Activated effector memory CD4-positive, alpha-beta T cell treated with Interleukin-2 at 50 U/mL for 16 hours (primary cell): ENCODE data around the gene LDLRAD4.
"Not testable (repeated sequence)": the region's sequence is repeated elsewhere in the genome, so short reads cannot be mapped to it uniquely, and the experiment has no call there.

ENCODE experiments used
- DNase-seq: peaks from one replicate; pipeline ENCODE4 v3.0.0-alpha.2; 2020

LDLRAD4 gene

GRCh38 chr18:13481331-13481730, 262.8 kb downstream of the LDLRAD4 start:
- DNase-seq = no peak

GRCh38 chr18:13481820-13482617, 263.5 kb downstream of the LDLRAD4 start:
- DNase-seq = no peak

DNA sequence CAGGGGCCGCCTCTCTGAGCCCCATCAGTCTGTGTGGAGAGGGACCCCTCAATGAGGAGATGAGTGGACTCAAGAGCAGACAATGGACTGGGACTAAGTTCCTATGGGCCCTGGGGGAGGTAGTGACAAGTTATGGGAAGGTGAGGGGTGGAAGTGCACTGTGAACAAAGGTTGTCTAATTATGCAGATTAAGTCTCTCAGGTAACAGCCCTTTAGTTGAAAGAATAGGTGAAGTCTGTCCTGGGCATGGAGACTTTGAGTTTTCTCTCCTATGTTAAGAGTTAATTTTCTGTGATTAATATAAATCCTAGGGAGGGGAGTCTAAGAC, 264.0 kb downstream of the LDLRAD4 start:
- no peak for DNase-seq

GRCh38 chr18:13483316-13484270, 265.0 kb downstream of the LDLRAD4 start:
- DNase-seq = no peak

DNA sequence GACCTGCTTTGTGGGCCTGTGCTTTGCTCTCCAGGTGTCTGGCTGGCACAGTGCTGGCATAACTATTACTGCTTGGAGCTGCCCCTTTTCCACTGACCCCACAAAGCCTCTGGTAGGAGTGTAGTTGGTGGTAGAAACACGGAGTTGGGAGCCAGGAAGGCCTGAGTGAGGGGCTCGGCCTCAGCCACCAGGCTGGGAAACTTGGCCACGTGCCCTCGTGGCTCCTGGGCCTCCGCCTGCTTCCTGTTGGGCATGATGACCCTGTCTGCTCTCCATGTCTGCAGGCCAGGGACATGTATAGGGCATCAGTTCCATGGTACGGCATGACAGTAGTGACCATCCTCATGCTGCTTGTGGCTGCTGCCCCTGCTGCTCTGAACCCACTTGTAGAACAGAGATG, 266.6 kb downstream of the LDLRAD4 start:
- DNase-seq = no peak

GRCh38 chr18:13485604-13486003, 267.0 kb downstream of the LDLRAD4 start:
- no peak for DNase-seq

DNA sequence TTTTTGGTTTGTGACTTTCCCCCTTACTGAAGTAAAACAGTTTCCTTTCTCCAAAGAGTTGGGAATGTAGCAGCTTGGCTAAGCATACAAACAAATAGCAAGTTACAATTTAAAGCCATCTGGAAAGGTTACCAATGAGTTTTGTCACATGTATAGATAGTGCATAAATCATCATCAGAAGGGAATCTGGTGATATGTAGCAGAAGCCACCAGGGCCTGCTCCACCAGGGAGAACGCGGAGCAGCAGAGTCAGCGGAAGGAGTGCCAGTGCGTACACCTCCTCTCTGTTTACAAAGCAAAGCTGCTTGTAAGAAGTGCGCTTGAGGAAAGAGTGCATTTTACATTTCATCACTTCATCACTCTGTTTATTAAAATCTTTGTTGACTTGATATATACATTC, 267.7 kb downstream of the LDLRAD4 start:
- no peak for DNase-seq

GRCh38 chr18:13486686-13487085, 268.1 kb downstream of the LDLRAD4 start:
- DNase-seq = no peak

- no peak for DNase-seq
These were observed 268.7 kb downstream of the LDLRAD4 start for GRCh38 chr18:13487237-13487636.

DNA sequence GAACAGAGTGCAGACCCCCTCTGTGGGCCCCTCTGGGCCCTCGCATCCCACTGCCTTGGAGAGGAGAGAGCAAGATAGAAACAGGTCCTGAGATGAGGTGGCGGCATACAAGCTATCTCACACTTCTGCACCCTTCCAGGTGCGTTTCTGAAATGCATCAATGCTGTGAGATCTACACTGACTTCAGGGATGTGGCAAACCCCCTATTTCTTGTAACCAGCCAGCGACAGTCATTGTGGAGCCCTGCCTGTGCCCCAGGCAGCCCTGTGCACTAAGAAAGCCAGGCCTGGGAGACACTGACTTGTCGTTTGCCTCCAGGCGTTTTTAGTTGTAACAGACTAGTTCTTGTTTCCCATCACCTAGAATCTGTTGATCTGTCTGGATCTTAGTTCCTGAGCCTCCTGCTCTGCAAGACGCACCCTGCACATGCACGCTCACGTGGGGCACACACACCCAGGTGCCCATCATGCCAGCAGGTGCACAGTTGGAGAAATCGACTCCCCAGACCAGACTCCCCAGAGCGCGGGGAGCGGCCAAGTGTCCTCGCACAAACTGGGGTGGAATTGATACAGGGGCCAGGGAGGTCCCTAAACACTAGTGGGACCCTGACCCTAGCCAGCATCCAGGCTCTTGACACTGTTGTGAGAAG, 269.8 kb downstream of the LDLRAD4 start:
- no peak for DNase-seq

- DNase-seq = not testable (repeated sequence)
These were observed 270.7 kb downstream of the LDLRAD4 start for GRCh38 chr18:13489303-13489702.

DNA sequence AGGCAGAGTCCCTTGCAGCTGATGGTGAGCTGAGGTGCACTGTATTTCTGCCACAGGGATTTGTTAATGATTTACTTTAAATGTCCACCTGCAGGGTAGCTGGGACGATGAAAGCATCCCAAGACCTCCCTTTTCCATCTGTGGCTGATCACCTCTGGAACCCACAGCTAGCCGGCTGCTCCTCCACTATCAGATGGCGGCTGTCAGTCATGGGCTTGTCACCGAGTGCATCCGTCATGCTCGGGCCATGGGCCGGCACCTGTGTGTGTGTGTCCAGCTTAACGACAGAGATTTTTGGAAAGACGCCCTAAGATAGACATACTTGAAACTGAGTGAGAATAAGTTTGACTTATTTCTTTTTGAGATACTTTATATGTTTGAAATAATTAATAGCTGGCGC, 272.6 kb downstream of the LDLRAD4 start:
- DNase-seq = no peak

- DNase-seq = no peak
These were observed 273.8 kb downstream of the LDLRAD4 start for GRCh38 chr18:13492314-13492713.

DNA sequence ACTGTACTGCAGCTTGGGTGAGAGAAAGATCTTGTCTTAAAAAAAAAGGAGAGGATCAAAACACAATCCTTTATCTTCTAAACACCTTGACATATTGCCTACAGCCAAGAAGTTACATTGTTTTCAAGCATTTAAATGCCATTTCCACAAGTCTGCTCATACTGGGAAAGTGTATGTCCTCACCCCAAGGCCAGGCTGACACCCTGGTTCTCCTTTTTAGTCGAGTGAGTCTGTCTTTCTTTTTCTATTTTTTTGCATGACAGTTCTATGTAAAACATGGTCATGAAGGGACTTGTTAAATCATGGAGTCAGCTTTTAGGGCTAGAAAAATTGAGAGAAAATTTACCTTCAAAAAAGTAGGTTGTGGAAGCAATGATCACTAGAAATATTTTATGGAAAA, 274.5 kb downstream of the LDLRAD4 start:
- DNase-seq = no peak

DNA sequence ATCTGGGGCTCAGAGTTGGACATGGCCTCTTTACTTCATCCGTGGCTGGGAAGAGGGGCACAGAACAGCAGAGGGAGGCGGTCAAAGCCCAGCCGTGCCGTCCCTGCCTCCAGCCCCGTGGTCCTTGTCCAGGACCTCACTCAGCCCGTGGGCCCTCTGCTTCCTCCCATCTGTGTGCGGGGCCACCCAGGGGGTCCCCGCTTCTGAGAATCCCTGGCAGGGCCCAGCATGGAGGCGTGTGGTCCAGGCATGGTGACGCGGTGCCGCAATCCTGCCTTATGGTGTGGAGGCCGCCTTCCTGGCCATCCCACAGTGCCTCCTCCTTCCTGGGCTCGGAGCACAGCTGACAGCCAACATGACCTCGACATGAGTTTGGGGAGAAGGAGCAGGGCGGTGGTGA, 275.2 kb downstream of the LDLRAD4 start:
- no peak for DNase-seq

- no peak for DNase-seq
These were observed 276.4 kb downstream of the LDLRAD4 start for GRCh38 chr18:13494871-13495445.

DNA sequence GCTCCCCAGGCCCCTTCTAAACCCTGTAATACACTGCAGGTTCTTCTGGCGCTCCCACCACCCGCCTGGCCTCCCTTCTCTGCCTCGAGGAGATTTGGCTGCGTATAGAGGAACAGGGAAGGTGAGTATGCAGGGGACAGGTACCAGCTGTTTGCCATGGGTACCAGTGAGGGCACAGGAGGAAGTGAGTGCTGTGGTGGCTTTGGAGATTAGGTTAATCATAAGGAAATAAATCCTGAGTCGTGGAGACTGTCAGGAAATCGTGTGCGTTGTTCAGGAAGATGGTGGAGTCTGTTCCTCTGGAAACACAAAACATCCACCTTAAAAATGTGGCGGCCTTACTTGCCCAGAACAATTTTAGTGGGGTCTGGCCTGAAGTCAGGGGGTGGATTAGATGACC, 277.4 kb downstream of the LDLRAD4 start:
- no peak for DNase-seq

DNA sequence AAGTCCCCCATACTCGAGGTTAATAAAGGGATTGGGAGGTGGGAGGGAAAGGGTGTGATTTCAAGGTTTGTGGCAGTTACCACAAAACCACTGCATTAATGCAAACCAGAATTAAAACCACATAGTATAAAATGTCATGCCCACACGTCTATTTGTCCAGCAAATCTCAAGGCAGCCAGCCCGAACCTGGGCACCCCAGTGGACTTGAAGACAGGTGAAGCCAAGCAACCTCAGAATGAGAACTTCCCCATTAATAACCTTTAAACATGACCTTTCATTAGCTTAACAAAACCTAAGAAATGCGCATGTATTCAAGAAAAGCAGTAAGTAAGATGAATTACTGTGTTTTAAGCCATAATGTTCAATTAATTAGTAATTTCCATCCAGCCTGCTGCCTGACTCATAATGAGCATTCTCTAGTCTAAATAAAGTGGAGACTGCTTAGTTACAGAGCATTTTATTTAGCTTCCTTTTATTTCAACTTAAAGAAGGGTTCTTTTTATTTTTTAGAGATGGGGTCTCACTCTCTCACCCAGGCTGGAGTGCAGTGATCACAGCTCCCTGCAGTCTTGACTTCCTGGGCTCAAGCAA, 278.2 kb downstream of the LDLRAD4 start:
- DNase-seq = no peak

- no peak for DNase-seq
These were observed 281.2 kb downstream of the LDLRAD4 start for GRCh38 chr18:13499803-13500202.

- no peak for DNase-seq
These were observed 281.8 kb downstream of the LDLRAD4 start for GRCh38 chr18:13500227-13500865.

DNA sequence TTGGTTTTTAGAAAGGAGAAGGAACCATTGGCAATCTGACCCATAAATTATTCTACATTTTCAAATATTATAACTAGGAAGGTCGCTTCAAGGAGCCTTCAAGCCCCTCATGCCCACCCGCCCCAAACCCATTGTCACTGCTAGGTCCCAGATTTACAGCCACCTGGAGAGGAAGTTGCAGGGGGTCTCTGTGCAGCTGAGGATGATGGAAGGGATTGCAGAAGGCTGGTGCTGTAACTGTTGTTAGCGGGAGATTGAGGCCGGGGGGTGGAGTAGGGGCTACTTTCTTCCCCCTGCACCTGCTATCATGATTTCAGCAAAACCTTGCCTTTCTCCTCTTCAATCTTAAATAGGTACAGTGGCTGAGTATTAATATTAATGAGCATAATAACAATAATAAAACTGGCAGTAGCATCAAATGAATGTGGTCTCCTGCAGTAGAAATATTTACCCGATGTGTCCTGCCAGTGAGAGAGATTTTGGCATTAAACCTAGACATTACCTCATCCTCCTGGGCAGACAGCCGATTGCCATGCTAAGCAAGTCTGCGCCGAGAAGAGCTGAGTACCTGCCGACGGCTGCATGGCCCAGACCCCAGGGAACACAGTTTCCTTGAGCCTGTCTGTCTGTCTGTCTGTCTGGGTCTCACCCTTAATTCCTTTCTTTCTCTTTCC, 282.4 kb downstream of the LDLRAD4 start:
- no peak for DNase-seq

GRCh38 chr18:13501543-13501887, 283.0 kb downstream of the LDLRAD4 start:
- no peak for DNase-seq
